ENCODE data around the gene SCYGR6. TPM values are rescaled to one million over a fixed set of nuclear protein-coding genes. Genes with fewer than 3 reads are reported as not detected.

Gene SCYGR6
- total and polyA plus RNA-seq, 2 donors (not counting 1 experiment from before 2014, with no cell fraction given): not detected

- no peak overlapping the region for H2AFZ ChIP-seq (ENCODE audit: insufficient read depth, low read depth, low read length, poor library complexity, severe bottlenecking)
- H3K9me3 ChIP-seq (ENCODE audit: control extremely low read depth in 1 of 3, control insufficient read depth in 2 of 3, insufficient read depth in 1 of 3, low read length in 2 of 3): peaks cover 0 to 4% (median 0%) of the 10 kb centered on the region in 3 donors
- no peaks in the 10 kb centered on the region for H3K4me1 ChIP-seq (ENCODE audit: control insufficient read depth in 2 of 2, insufficient read depth in 2 of 2, low read length in 2 of 2)
- H3K4me3 ChIP-seq (ENCODE audit: control extremely low read depth in 1 of 5, extremely low read depth in 1 of 5, insufficient read depth in 1 of 5, low read depth in 2 of 5, low read length in 4 of 5): no peak overlapping the region
- no peak overlapping the region for H3K4me2 ChIP-seq (replicated peaks; ENCODE audit: low read depth, low read length, poor library complexity, severe bottlenecking)
- Mint-ChIP-seq H3K4me1 (no peaks in the 10 kb centered on the region), H3K9me3 (ENCODE audit: insufficient read depth) (no peaks in the 10 kb centered on the region), H3K27ac (no peak overlapping the region), H3K27me3 (peaks cover 14% of the 10 kb centered on the region), H3K4me3 (no peak overlapping the region)
- H3K27me3 ChIP-seq (replicated peaks in 1 of 4; ENCODE audit: control extremely low read depth in 1 of 4, control insufficient read depth in 3 of 4, insufficient read depth in 4 of 4, low read length in 3 of 4): peaks cover 0 to 7% (median 2%) of the 10 kb centered on the region in 4 experiments
- no peaks in the 10 kb centered on the region for H3K36me3 ChIP-seq (replicated peaks in 1 of 2; ENCODE audit: control extremely low read depth in 1 of 2, control insufficient read depth in 1 of 2, extremely low read depth in 1 of 2, insufficient read depth in 2 of 2, low read length in 1 of 2)
- no peak overlapping the region for H3K9ac ChIP-seq (ENCODE audit: low read length)
- ChIA-PET POLR2A (no interaction called here), CTCF (no interaction called here)
- ATAC-seq (ENCODE audit: low read depth) (no peak), DNase-seq (no peak)
- WGBS (ENCODE audit: insufficient coverage): 91% methylated on average over 3 of the region's 5 CpGs
- intact Hi-C loops (cut with micrococcal nuclease): no loop called here
- TF ChIP-seq CTCF (IDR thresholded peaks at IDR 0.05) (no peak), EZH2 (IDR thresholded peaks at IDR 0.05; ENCODE audit: borderline replicate concordance, insufficient read depth, low read depth, low read length, poor library complexity, severe bottlenecking) (no peak)
- H4K20me1 ChIP-seq (ENCODE audit: control insufficient read depth, insufficient read depth, low read length, poor library complexity, severe bottlenecking): no peaks in the 10 kb centered on the region
- no peak overlapping the region for H3K27ac ChIP-seq (ENCODE audit: low read length in 2 of 2)
- H3K79me2 ChIP-seq (ENCODE audit: control insufficient read depth, insufficient read depth, low read length): no peaks in the 10 kb centered on the region
These were observed 40.3 kb downstream of the SCYGR6 start for GRCh38 chr2:227684258-227684657.

- Mint-ChIP-seq H3K9me3 (ENCODE audit: insufficient read depth) (no peaks in the 10 kb centered on the region), H3K27me3 (peaks cover 11% of the 10 kb centered on the region), H3K27ac (no peak overlapping the region), H3K4me3 (no peak overlapping the region), H3K4me1 (no peaks in the 10 kb centered on the region)
- no peaks in the 10 kb centered on the region for H3K27me3 ChIP-seq (replicated peaks in 1 of 4; ENCODE audit: control extremely low read depth in 1 of 4, control insufficient read depth in 3 of 4, insufficient read depth in 4 of 4, low read length in 3 of 4)
- POLR2A ChIA-PET: no interaction called here
- H3K79me2 ChIP-seq (ENCODE audit: control insufficient read depth, insufficient read depth, low read length): no peaks in the 10 kb centered on the region
- H4K20me1 ChIP-seq (ENCODE audit: control insufficient read depth, insufficient read depth, low read length, poor library complexity, severe bottlenecking): no peaks in the 10 kb centered on the region
- DNase-seq (no peak), ATAC-seq (ENCODE audit: low read depth) (no peak)
- no CpG with 5 or more reads among the region's 3 CpGs for WGBS (ENCODE audit: insufficient coverage)
- CTCF ChIA-PET: no interaction called here
- no peak overlapping the region for H3K4me3 ChIP-seq (ENCODE audit: control extremely low read depth in 1 of 5, extremely low read depth in 1 of 5, insufficient read depth in 1 of 5, low read depth in 2 of 5, low read length in 4 of 5)
- H3K4me2 ChIP-seq (replicated peaks; ENCODE audit: low read depth, low read length, poor library complexity, severe bottlenecking): no peak overlapping the region
- no peaks in the 10 kb centered on the region for H3K4me1 ChIP-seq (ENCODE audit: control insufficient read depth in 2 of 2, insufficient read depth in 2 of 2, low read length in 2 of 2)
- H3K27ac ChIP-seq (ENCODE audit: low read length in 2 of 2): no peak overlapping the region
- TF ChIP-seq EZH2 (IDR thresholded peaks at IDR 0.05; ENCODE audit: borderline replicate concordance, insufficient read depth, low read depth, low read length, poor library complexity, severe bottlenecking): no peak
- intact Hi-C loops (cut with micrococcal nuclease): no loop called here
- no peaks in the 10 kb centered on the region for H3K36me3 ChIP-seq (replicated peaks in 1 of 2; ENCODE audit: control extremely low read depth in 1 of 2, control insufficient read depth in 1 of 2, extremely low read depth in 1 of 2, insufficient read depth in 2 of 2, low read length in 1 of 2)
- H2AFZ ChIP-seq (ENCODE audit: insufficient read depth, low read depth, low read length, poor library complexity, severe bottlenecking): no peak overlapping the region
- H3K9ac ChIP-seq (ENCODE audit: low read length): no peak overlapping the region
- peaks cover 0 to 4% (median 0%) of the 10 kb centered on the region in 3 donors for H3K9me3 ChIP-seq (ENCODE audit: control extremely low read depth in 1 of 3, control insufficient read depth in 2 of 3, insufficient read depth in 1 of 3, low read length in 2 of 3)
These were observed 46.6 kb downstream of the SCYGR6 start for GRCh38 chr2:227677928-227678327.
